Left ventricle myocardium inferior (tissue), 1 donor: ENCODE data around the gene NOXA1. TPM values are rescaled to one million over a fixed set of nuclear protein-coding genes. Genes with fewer than 3 reads are reported as not detected.

Experiments
- DNase-seq: peaks from one replicate; pipeline ENCODE4 v3.0.0-alpha.2; 2020
- H3K27ac ChIP-seq: fragments of 200-600 bp; replicated peaks from 2 replicates; pipeline ENCODE4 v1.8.0; 2021
- H3K27me3 ChIP-seq: fragments of 200-600 bp; 2 replicates; pipeline ENCODE4 v1.8.0; 2021; ENCODE audit warnings: low read depth
- H3K36me3 ChIP-seq: fragments of 200-600 bp; 2 replicates; pipeline ENCODE4 v1.8.0; 2021
- H3K4me1 ChIP-seq: fragments of 200-600 bp; 2 replicates; pipeline ENCODE4 v1.8.0; 2021
- H3K4me3 ChIP-seq: fragments of 200-600 bp; 2 replicates; pipeline ENCODE4 v1.8.0; 2021; ENCODE audit warnings: mild to moderate bottlenecking, moderate library complexity
- H3K9me3 ChIP-seq: fragments of 200-600 bp; replicated peaks from 2 replicates; pipeline ENCODE4 v1.8.0; 2021
- CTCF ChIP-seq: fragments of 200-600 bp; IDR thresholded peaks from 2 replicates; pipeline ENCODE4 v1.8.0; 2021; ENCODE audit warnings: antibody characterized with exemption, mild to moderate bottlenecking, borderline replicate concordance
- intact Hi-C: fragments of 100-400 bp; cut with micrococcal nuclease; formaldehyde crosslinking; loops from one replicate; pipeline ENCODE4 v1.11.0; 2022
- total RNA-seq: library from RNA; stranded (reverse); fragmentation: NEBNext Ultra II Directional; extraction: Animal tissue kit (Norgen Biotek cat#: 25700); gene quantifications from one replicate; pipeline ENCODE4 v1.2.1, GENCODE V29; 2021
- donor health status: DM: no; HTN: yes; CAD: no; lungs with severe emphysema.

NOXA1 gene
- total RNA-seq, 1 donor from 2014 or later: 2.0 TPM

DNA sequence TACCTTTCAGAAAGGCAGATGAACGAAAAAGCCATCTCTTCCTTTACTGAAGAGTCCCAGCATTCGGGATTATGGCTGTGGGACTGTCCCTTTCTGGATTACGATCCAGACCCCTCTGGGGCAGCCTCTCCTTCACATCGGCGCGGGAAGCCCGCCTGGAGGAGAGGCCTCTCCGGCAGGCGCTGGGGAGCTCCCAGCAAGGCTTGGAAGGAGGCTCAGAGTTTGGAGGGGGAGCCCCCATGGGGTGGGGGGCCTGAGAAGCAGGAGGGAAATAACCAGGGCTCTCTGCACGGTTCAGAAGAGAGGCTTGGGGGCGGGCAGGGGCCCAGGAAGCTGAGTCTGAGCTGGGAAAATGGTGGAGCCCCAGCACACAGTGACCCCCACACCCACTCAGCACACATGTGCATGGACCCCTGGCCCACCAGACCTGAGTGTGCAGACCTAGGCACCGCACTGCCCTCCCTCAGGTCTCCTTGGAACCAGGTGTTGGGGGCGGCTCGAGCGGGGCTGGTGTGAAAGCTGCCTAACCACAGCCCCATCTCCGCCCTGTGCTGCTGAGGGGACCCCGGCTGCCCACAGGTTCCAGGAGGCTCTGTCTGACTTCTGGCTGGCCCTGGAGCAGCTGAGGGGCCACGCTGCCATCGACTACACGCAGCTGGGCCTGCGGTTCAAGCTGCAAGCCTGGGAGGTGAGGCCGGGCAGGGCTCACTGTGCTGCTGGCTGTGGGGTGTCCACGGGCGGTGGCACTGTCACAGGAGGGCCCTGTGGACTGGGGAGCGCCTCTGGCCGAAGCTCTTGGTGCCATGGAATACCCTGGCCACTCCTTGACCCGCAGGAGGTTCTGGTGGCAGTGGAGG lies 4.5 kb downstream of the NOXA1 start:
- TF ChIP-seq CTCF: no peak
- no peaks in the 10 kb centered on the region for H3K9me3 ChIP-seq
- H3K27me3 ChIP-seq: no peaks in the 10 kb centered on the region
- H3K4me1 ChIP-seq: peaks cover 29% of the 10 kb centered on the region
- no peak for DNase-seq
- H3K36me3 ChIP-seq: no peaks in the 10 kb centered on the region
- H3K4me3 ChIP-seq: no peak overlapping the region
- H3K27ac ChIP-seq: no peak overlapping the region
- intact Hi-C loops: no loop called here

GRCh38 chr9:137428311-137428630 lies 5.1 kb downstream of the NOXA1 start:
- no peak for DNase-seq
- H3K27me3 ChIP-seq: no peaks in the 10 kb centered on the region
- H3K36me3 ChIP-seq: no peaks in the 10 kb centered on the region
- no peak overlapping the region for H3K27ac ChIP-seq
- no peak overlapping the region for H3K4me3 ChIP-seq
- no peak for TF ChIP-seq CTCF
- intact Hi-C loops: no loop called here
- peaks cover 27% of the 10 kb centered on the region for H3K4me1 ChIP-seq
- no peaks in the 10 kb centered on the region for H3K9me3 ChIP-seq

DNA sequence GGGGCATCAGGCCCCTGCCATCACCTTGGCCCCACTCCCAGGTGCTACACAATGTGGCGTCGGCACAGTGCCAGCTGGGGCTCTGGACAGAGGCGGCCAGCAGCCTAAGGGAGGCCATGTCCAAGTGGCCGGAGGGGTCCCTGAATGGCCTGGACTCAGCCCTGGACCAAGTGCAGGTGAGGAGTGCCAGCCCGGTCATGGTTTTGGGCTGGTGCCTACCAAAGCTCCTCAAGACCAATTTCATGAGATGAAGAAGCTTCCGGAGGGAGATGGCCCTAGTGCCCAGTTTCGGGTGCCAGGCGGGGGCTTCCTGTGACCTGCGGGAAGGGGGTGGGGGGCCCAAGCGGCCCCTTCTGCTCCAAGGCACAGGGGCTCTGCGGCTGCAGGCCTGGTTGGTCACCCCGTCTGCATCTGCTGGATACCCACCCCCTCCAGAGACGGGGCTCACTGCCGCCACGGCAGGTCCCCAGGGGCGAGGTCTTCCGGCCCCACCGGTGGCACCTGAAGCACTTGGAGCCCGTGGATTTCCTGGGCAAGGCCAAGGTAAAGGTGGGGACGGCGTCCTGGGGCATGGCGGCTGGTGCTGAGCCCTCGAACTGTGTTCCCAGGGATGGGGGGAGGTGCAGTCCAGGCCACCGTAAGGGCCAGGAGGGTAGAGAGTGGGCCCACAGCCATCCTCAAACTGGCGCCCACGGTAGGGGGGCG lies 5.8 kb downstream of the NOXA1 start:
- Histone ChIP-seq H3K9me3 (no peaks in the 10 kb centered on the region), H3K27me3 (no peaks in the 10 kb centered on the region), H3K27ac (no peak overlapping the region), H3K36me3 (no peaks in the 10 kb centered on the region), H3K4me1 (peaks cover 20% of the 10 kb centered on the region), H3K4me3 (no peak overlapping the region)
- intact Hi-C loops: no loop called here
- TF ChIP-seq CTCF: no peak
- no peak for DNase-seq

DNA sequence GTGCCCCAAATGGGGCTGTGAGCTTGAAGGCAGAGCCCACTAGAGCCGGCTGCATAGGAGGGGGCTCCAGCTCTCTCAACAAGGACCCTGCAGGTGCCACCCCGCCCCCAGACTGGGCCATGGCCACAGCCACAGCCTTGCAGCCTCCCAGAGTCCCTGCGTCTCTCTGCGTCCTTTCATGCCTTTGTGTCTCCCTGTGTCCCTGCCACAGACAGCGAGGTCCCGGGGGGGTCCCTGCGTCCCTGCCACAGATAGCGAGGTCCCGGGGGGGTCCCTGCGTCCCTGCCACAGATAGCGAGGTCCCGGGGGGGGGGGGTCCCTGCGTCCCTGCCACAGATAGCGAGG lies 6.3 kb downstream of the NOXA1 start:
- no peak overlapping the region for H3K27ac ChIP-seq
- no peaks in the 10 kb centered on the region for H3K9me3 ChIP-seq
- DNase-seq: no peak
- H3K4me3 ChIP-seq: no peak overlapping the region
- H3K36me3 ChIP-seq: no peaks in the 10 kb centered on the region
- intact Hi-C loops: no loop called here
- TF ChIP-seq CTCF: no peak
- peaks cover 14% of the 10 kb centered on the region for H3K4me1 ChIP-seq
- H3K27me3 ChIP-seq: no peaks in the 10 kb centered on the region

- no peak for DNase-seq
- no peak overlapping the region for H3K27ac ChIP-seq
- H3K36me3 ChIP-seq: no peaks in the 10 kb centered on the region
- H3K27me3 ChIP-seq: no peaks in the 10 kb centered on the region
- no peak for TF ChIP-seq CTCF
- H3K4me3 ChIP-seq: no peak overlapping the region
- intact Hi-C loops: no loop called here
- no peaks in the 10 kb centered on the region for H3K9me3 ChIP-seq
- H3K4me1 ChIP-seq: peaks cover 10% of the 10 kb centered on the region
Observed at GRCh38 chr9:137429974-137430722, 7.0 kb downstream of the NOXA1 start.
